Activated CD4-positive, alpha-beta T cell treated with anti-CD3 and anti-CD28 coated beads, Interleukin-2, amount 10 ng/mL, durations not matched to agents 24 days and 14 days (primary cell): ENCODE measurements around the gene PRDX5. TPM values are rescaled to one million over a fixed set of nuclear protein-coding genes. Genes with fewer than 3 reads are reported as not detected.

Experiments used
- DNase-seq: peaks from one replicate; pipeline ENCODE4 v3.0.0; 2022
- H3K27ac Mint-ChIP-seq: one replicate; pipeline ENCODE4 v1.8.0; 2022; ENCODE audit warnings: mild to moderate bottlenecking, mixed read lengths
- H3K27me3 Mint-ChIP-seq: one replicate; pipeline ENCODE4 v1.8.0; 2022; ENCODE audit warnings: mixed read lengths
- H3K36me3 Mint-ChIP-seq: one replicate; pipeline ENCODE4 v1.8.0; 2022; ENCODE audit warnings: low read depth, mild to moderate bottlenecking, mixed read lengths
- H3K4me1 Mint-ChIP-seq: one replicate; pipeline ENCODE4 v1.8.0; 2021; ENCODE audit warnings: mixed read lengths
- H3K4me3 Mint-ChIP-seq: one replicate; pipeline ENCODE4 v1.8.0; 2022; ENCODE audit warnings: mild to moderate bottlenecking, moderate library complexity, mixed read lengths
- H3K9me3 Mint-ChIP-seq: one replicate; pipeline ENCODE4 v1.8.0; 2021; ENCODE audit warnings: mixed read lengths
- intact Hi-C: fragments of 100-400 bp; cut with micrococcal nuclease; formaldehyde crosslinking; loops from one replicate; pipeline ENCODE4 v1.15.1; 2023
- total RNA-seq: library from RNA; stranded (reverse); gene quantifications from 2 replicates; pipeline ENCODE4 v1.2.3, GENCODE V29; 2022

Gene PRDX5
- total RNA-seq, 1 donor from 2014 or later, result 98.0 TPM

GRCh38 chr11:64369440-64370421 lies 51.8 kb downstream of the PRDX5 start:
- Mint-ChIP-seq H3K9me3 (no peaks in the 10 kb centered on the region), H3K4me1 (no peaks in the 10 kb centered on the region), H3K27me3 (no peaks in the 10 kb centered on the region), H3K4me3 (no peak overlapping the region), H3K36me3 (peaks cover 34% of the 10 kb centered on the region), H3K27ac (no peak overlapping the region)
- intact Hi-C loops, result no loop called here
- DNase-seq, result no peak

GRCh38 chr11:64371201-64371600 lies 53.3 kb downstream of the PRDX5 start:
- no peak overlapping the region for H3K27ac Mint-ChIP-seq
- DNase-seq, result no peak
- H3K36me3 Mint-ChIP-seq, result peaks cover 28% of the 10 kb centered on the region
- H3K9me3 Mint-ChIP-seq, result no peaks in the 10 kb centered on the region
- no peaks in the 10 kb centered on the region for H3K27me3 Mint-ChIP-seq
- intact Hi-C loops, result no loop called here
- H3K4me3 Mint-ChIP-seq, result no peak overlapping the region
- H3K4me1 Mint-ChIP-seq, result no peaks in the 10 kb centered on the region

Other genes with a start within 250 kb of the PRDX5 start
- 28.6 and 29.6 TPM in 2 replicates for gene MACROD1, start 152.0 kb upstream of the PRDX5 start, total RNA-seq
- gene STIP1, start 131.9 kb upstream of the PRDX5 start, total RNA-seq, result 521 and 535 TPM in 2 replicates
- 200 and 213 TPM in 2 replicates for gene FERMT3, start 111.4 kb upstream of the PRDX5 start, total RNA-seq
- 29.8 and 31.7 TPM in 2 replicates for gene TRPT1, start 91.9 kb upstream of the PRDX5 start, total RNA-seq
- gene NUDT22, start 91.8 kb upstream of the PRDX5 start, total RNA-seq, result 66.1 and 72.6 TPM in 2 replicates
- gene DNAJC4, start 87.6 kb upstream of the PRDX5 start, total RNA-seq, result 19.9 and 20.0 TPM in 2 replicates
- gene VEGFB, start 83.5 kb upstream of the PRDX5 start, total RNA-seq, result 65.4 and 66.7 TPM in 2 replicates
- 28.8 and 30.6 TPM in 2 replicates for gene FKBP2, start 77.0 kb upstream of the PRDX5 start, total RNA-seq
- 284 TPM in 2 replicates for gene PPP1R14B, start 71.2 kb upstream of the PRDX5 start, total RNA-seq
- 16.6 and 16.7 TPM in 2 replicates for gene PLCB3, start 66.6 kb upstream of the PRDX5 start, total RNA-seq
- gene BAD, start 33.5 kb upstream of the PRDX5 start, total RNA-seq, result 34.0 and 35.5 TPM in 2 replicates
- 45.6 and 47.6 TPM in 2 replicates for gene GPR137, start 32.3 kb upstream of the PRDX5 start, total RNA-seq
- 0.23 and 0.24 TPM in 2 replicates for gene KCNK4, start 26.8 kb upstream of the PRDX5 start, total RNA-seq
- gene CATSPERZ, start 17.8 kb upstream of the PRDX5 start, total RNA-seq, result not detected in 2 replicates
- gene ESRRA, start 12.6 kb upstream of the PRDX5 start, total RNA-seq, result 59.6 and 60.6 TPM in 2 replicates
- 319 and 320 TPM in 2 replicates for gene TRMT112, start 562 bp upstream of the PRDX5 start, total RNA-seq
- gene CCDC88B, start 22.1 kb downstream of the PRDX5 start, total RNA-seq, result 116 and 119 TPM in 2 replicates
- 46.3 and 48.6 TPM in 2 replicates for gene RPS6KA4, start 41.0 kb downstream of the PRDX5 start, total RNA-seq
- not detected in 2 replicates for gene SLC22A11, start 237.8 kb downstream of the PRDX5 start, total RNA-seq